ENCODE data around the gene ZSWIM4.
"Not testable (repeated sequence)": the region's sequence is repeated elsewhere in the genome, so short reads cannot be mapped to it uniquely, and the experiment has no call there.

ZSWIM4 gene

DNA sequence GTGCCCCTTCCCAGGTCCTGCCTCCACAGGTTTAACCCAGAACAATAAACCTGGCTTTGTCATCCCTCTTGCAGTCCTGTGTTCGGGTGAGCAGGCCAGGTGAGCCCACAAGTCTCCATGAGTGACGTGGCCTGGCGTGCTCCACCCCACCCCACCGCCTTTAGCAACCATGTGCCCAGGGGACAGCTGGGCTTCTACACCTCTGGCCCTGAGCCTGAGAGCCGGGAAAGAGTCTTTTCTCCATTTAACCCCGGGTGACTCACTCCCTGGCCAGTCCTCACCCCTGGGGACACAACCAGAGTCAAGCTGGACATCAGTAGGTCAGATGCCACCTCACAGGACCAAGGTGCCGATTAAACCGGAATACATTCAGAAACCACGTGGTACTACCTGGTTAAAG is 16.8 kb upstream of the ZSWIM4 start:
- no peak for DNase-seq (ENCODE audit: low spot score)

DNA sequence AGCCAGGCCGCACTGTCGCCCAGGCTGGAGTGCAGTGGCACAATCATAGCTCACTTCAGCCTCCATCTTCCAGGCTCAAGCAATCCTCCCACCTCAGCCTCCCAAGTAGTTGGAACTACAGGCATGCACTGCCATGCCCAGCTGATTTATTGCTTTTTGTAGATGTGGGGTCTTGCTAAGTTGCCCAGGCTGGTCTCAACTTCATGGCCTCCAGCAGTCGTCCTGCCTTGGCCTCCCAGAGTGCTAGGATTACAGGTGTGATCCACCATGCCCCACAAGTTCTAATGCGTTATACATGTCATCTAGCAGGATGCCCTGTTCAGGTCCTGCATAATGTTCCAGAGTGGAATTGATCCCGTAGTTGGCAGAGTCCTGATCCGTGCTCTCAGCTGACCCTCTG is 16.4 kb upstream of the ZSWIM4 start:
- DNase-seq (ENCODE audit: low spot score): no peak

DNA sequence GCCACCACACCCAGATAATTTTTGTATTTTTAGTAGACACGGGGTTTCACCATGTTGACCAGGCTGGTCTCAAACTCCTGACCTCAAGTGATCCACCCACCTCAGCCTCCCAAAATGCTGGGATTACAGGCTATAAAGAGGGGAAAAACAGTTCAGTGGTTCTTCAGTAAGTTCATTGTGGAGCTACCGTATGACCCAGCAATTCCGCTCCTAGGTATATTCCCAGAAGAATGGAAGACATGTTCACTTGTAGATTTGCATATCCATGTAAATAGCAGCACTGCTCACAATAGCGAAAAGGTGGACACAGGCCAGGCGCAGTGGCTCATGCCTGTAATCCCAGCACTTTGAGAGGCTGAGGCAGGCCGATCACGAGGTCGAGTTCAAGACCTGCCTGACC is 15.4 kb upstream of the ZSWIM4 start:
- DNase-seq (ENCODE audit: low spot score): not testable (repeated sequence)

DNA sequence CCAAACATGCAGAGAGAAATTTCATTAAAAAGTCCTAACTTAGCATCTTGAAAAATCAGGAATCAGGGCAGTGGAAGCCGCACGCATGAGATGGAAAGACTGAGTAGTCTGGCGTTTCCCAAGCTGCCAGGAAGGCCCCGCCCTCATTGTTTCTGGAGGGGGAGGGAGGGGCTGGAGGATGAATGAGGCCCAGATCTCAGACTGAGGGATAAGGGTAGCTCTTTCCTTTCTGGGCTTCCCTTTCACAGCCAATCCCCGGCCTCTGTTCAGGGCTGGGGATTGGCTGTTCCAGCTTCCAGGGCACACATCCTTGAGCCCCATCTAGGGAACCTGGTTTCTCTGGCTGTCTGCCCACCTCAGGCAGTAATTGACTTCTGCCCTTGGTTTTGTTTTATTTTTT is 13.7 kb upstream of the ZSWIM4 start:
- no peak for DNase-seq (ENCODE audit: low spot score)

DNA sequence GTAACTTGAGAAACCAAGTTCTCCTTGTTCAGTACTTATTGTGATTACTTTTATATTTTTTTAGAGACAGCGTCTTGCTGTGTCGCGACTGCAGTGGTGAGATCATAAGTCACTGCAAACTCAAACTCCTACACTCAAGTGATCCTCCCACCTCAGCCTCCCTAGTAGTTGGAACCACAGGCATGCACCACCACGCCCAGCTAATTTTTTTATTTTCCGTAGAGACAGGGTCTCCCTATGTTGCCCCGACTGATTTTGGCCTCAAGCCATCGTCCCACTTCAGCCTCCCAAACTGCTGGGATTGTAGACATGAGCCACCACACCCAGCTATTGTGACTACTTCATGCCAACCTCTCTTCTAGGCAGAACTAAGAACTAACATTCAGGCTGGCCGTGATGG is 12.7 kb upstream of the ZSWIM4 start:
- DNase-seq (ENCODE audit: low spot score): no peak

DNA sequence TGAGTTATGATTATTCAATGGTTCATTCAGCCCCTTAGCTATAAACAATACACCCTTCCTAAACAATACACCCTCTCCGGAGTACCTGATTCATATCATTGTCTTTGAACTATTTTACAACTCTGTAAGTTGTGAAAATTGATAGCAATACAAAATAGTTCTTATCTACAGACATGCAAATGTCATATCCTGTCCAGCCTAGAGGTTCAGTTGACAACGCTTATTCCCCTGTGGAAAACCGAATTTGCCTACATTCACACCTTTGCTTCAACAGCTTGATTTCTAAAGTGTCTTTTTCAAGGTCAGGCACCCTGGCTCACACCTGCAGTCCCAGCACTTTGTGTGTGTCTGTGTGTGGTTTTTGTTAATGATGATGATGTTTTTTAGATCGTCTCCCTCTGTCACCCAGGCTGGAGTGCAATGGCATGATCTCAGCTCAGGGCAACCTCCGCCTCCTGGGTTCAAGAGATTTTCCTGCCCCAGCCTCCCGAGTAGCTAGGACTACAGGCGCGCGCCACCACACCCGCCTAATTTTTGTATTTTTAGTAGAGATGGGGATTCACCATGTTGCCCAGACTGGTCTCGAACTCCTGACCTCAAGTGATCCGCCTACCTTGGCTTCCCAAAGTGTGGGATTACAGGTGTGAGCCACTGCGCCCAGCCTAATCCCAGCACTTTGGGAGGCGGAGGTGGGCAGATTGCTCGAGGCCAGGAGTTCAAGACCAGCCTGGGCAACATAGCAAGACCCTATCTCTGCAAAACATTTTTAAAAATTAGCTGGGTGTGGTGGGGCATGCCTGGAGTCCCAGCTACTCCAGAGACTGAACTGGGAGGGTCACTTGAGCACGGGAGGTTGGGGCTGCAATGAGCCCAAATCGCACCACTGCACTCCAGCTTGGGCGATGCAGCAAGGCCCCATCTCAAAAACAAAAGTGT is 11.4 kb upstream of the ZSWIM4 start:
- no peak for DNase-seq (ENCODE audit: low spot score)

DNA sequence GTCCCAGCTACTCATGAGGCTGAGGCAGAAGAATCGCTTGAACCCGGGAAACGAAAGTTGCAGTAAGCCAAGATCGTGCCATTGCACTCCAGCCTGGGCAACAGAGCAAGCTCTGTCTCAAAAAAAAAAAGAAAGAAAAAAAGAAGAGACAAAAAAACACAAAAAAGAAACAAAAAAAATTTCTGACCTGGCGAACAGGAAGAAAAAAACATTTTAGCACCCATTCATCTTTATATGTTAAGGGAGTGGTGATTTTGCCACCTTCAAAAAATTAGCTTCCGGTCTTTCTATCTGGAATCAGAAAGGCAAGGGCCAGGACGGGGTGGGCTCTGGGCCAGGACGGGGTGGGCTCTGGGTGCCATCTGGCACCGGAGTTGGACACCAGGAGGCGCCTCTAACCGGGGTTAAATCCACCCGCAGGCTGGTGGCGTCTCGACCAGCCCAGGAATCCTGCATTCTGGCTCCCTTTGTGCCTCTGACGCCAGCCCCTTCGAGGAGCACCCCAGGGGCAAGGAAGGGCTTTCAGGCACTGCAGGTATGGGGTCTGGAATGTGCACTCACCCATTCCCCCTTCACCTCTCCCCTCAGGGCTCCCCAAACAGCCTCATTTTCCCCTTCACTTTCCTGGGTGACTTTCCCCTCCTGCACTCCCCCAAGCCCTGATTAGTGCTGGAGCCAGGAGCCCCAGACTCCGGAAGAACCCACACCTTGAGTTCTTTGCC is 10.4 kb upstream of the ZSWIM4 start:
- DNase-seq (ENCODE audit: low spot score): peak; percentile 41

DNA sequence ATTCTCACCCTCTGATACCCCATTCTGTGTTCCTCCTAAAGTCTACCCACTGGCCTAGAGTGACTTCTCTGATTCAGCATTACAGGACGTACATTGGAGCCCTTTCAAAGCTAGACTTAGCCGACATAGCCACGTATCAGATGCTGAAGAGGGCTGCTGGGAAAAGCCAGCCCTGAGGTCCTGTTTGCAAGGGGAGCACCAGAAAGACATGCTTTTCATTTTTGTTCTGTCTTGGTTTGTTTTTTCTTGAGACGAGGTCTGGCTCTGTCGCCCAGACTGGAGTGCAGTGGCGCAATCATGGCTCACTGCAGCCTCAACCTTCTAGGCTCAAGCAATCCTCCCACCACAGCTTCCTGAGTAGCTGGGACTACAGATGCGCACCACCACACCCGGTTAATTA is 6.3 kb upstream of the ZSWIM4 start:
- DNase-seq (ENCODE audit: low spot score): no peak

DNA sequence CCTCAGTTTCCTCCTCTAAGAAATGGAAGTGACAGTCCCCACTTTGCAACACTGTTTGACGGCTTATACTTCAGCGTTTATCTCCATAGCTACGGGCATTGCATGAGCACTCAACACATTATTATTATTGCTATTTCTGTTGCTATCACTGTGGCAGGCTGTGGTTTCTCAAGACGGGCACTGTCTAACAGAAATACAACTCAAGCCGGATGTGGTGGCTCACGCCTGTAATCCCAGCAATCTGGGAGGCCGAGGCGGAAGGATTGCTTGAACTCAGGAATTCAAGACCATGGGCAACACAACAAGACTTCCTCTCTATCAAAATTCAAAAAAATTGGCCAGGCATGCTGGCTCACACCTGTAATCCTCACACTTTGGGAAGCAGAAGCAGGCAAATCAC is 4.9 kb upstream of the ZSWIM4 start:
- no peak for DNase-seq (ENCODE audit: low spot score)

DNA sequence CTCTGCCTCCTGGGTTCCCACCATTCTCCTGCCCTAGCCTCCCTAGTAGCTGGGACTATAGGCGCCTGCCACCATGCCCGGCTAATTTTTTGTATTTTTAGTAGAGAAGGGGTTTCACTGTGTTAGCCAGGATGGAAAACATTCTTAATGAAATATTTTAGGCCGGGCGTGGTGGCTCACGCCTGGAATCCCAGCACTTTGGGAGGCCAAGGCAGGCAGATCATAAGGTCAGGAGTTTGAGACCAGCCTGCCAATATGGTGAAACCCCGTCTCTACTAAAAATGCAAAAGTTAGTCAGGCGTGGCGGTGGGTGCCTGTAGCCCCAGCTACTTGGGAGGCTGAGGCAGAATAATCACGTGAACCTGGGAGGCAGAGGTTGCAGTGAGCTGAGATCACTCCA is 1.9 kb upstream of the ZSWIM4 start:
- DNase-seq (ENCODE audit: low spot score): not testable (repeated sequence)

DNA sequence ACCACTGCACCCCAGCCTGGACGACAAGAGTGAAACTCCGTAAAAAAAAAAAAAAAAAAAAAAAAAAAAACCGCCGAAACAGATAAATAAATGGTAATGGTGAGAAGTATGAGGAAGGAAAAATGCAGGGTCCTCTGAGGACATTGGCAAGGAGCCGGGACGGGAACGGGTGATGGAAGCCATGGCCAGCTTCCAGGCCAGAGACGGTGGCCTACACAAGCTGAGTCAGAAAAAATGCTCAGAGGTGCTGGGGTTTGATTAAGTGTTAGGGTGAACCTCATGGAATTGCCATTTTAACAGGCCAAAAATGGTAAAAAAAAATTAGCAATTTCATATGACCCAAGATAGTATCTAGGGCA is 866 bp upstream of the ZSWIM4 start:
- peak; percentile 77 for DNase-seq (ENCODE audit: low spot score)

DNA sequence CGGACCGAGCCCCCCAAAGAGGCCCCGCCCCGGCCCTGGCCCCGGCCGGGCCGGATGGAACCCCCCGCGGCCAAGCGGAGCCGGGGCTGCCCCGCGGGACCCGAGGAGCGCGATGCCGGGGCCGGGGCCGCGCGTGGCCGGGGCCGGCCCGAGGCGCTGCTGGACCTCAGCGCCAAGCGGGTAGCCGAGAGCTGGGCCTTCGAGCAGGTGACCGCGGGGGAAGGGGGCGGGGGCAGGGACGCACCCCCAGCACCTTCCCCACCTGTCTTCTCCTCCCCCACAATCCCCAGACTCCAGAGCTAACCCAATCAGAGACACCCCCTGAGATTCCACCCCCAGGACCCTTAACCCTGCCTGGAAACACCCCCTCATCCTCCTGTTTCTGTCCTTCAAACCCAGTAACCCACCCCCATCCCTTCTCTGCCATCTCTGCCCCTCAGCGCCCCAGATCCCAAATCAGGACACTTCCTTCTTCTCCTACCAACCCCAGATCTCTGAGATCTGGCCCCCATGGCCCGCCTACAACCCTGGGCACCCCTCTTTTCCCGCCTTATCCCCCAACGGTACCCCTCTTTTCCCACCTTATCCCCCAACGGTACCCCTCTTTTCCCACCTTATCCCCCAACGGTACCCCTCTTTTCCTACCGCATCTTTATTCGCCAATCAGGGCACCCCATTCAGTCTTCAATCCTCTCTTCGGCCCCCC is 505 bp downstream of the ZSWIM4 start:
- DNase-seq (ENCODE audit: low spot score): peak; percentile 22

DNA sequence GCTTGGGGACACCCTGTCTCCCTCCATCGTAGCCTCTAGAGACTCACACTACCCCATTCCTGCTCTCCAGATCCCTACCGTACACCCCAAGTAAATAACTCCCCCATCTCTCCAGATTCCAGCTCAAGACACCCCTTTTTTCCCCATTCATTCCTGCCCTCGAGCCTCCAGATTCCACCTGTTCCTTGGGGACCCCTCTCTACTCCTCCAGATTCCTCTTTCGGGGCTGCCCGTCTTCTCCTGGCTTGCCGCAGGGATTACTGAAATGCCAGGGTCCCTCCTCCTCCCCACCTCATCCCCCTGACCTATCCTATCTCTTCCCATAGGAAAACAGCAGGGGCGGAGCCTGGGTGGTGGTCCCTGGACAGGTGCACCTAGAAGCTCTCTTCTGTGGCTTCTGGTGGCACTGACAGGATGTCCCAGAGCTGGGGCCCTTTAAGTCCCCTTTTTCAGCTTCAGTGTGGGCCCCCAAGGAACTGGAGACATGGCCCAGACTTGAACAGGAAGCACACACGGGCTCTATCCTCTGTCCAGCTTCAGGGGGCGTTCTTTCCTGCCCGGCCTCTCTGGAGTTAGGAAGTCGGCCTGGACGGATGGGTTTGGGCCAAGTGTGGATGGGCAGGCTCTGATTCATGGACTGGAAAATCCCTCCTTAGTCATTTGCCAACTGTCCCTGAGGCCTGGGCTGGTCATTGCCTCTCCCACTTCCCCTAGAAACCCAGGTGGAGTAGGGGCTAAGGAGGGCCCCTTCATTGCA is 1.2 kb downstream of the ZSWIM4 start:
- peak; percentile 93 for DNase-seq (ENCODE audit: low spot score)

DNA sequence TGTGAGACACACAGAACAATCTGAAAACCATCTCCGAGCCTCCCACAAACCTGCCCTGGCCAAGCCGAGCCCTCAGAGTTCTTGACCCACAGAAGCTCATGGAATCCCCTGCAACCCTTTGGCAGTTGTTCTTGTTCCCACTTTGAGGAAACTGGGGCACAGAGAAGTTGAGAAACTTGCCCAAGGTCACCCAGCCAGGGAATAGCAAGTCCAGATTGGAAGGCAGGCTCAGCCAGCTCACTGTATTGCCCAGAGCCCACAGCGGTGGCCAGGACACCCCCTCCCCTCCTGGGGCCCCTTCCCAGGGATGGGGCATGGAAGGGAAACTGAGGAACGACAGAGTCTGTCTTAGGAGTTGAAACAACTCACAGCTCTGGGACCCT is 1.8 kb downstream of the ZSWIM4 start:
- DNase-seq (ENCODE audit: low spot score): no peak

DNA sequence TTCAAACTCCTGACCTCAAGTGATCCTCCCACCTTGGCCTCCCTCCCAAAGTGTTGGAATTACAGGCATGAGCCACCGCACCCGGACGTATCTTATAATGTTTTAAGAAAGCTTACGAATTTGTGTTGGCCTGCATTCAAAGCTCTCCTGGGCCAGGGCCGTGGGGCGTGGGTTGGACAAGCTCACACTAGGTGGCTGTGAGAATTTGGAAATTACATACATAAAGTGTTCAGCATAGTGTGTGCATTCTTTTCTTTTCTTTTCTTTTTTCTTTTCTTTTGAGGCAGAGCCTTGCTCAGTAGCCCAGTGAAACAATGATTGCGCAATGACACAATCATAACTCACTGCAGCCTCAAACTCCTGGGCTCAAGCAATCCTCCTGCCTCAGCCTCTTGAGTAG is 2.6 kb downstream of the ZSWIM4 start:
- DNase-seq (ENCODE audit: low spot score): no peak

DNA sequence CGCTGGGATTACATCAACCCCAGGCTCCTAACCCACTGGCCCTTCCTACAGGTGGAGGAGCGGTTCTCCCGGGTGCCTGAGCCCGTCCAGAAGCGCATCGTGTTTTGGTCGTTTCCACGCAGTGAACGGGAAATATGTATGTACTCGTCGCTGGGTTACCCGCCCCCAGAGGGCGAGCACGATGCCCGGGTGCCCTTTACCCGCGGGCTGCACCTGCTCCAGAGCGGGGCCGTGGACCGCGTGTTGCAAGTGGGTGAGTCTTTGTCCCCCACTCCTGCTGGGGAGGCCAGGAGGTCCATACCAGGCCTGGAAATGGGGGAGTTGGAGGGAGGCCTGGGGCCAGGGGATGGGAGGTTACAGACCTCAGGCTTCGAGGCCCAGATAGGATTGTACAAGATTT is 4.4 kb downstream of the ZSWIM4 start:
- no peak for DNase-seq (ENCODE audit: low spot score)

DNA sequence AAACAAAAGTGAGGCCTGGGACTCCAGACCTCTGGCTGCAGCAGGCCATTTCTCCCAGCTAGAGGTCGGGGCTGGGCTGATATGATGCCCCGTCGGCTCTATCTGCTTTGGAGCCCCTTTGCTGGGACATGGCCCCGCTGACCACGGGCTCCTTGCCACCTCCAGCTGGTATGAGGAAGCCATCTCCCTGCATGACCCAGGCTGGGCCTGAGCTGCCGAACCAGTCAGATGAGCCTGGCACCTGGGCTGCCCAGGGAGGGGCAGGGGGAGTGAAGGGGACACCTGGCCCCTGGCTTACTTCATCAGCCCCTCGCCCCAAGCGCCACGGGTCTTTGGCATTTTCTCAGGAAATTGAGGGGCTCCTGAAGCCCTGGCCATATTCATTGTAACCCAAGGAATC is 7.8 kb downstream of the ZSWIM4 start:
- no peak for DNase-seq (ENCODE audit: low spot score)

DNA sequence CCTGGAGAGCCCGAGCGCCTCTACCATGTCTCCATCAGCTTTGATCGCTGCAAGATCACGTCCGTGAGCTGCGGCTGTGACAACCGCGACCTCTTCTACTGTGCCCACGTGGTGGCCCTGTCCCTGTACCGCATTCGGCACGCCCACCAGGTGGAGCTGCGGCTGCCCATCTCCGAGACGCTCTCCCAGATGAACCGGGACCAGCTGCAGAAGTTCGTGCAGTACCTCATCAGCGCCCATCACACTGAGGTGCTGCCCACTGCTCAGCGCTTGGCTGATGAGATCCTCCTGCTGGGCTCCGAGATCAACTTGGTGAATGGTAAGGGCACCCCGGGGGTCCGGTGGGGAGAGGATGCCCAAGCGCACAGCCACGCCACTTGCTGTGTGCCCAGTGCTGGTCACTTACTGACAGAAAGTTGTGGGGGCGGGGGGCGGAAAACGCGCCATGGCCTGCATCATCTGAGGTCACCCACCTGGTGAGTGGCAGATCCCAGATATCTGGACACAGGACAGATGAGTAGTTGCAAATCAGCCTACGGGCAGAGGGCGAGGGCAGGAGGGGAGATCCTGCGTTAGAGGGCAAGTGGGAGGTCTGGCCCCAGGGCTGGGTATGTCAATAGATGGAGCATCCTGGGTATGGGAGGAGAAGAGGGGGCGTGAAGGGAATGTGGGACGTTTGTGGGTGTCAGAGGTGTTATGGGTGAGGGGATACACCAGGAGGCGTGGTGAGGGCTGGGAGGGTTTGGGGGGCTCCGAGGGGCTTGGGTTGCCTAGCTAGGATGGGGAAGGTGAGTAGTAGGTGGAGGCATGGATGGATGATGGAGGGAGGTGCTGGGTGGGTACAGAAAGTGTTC is 9.8 kb downstream of the ZSWIM4 start:
- DNase-seq (ENCODE audit: low spot score): no peak

DNA sequence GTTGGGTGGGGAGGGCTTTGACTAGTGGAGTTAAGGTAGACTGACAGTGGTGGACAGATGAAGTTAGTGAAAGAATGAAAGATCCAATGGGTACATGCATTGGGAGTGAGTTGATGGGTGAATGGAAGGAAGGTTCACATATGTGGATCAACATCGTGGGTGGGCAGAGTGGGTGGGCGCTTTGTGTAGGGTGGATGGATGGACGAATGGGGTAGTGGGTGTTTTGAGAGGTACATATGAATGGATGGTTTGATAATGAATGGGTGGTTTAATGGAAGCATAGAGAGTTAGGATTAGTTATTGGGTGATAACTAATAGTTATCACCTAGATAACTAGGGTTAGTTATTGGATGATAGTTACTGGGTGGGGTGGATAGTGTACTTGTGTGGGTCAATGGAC is 11.5 kb downstream of the ZSWIM4 start:
- no peak for DNase-seq (ENCODE audit: low spot score)

DNA sequence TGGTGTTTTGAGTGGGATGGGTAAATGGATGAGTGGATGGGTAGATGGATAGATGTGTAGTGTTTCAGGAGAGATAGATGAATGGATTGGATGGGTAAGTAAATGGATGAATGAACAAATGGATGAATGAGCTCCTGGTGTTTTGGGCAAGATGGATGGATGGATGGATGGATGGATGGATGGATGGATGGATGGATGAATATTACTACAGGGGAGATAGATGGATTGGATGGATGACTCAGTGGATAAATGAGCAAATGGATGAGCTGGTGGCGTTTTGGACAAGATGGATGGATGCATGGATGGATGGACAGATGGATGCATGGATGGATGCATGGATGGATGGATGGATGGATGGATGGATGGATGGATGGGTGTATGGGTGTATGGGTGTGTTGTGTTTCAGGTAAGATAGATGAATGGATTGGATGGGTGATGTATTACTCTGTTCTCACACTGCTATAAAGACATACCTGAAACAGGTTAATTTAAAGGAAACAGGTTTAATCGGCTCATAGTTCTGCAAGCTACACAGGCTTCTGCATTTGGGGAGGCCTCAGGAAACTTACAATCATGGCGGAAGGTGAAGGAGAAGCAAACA is 12.3 kb downstream of the ZSWIM4 start:
- DNase-seq (ENCODE audit: low spot score): no peak

DNA sequence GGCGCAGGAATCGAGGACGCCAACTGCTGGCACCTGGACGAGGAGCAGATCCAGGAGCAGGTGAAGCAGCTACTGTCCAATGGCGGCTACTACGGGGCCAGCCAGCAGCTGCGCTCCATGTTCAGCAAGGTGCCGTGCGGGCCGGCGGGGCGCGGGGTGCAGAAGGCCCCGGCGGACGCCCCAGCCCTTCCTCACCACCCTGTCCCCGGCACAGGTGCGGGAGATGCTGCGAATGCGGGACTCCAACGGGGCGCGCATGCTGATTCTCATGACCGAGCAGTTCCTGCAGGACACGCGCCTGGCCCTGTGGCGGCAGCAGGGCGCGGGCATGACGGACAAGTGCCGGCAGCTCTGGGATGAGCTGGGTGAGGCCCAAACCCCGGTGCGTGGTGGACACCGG is 13.6 kb downstream of the ZSWIM4 start:
- DNase-seq (ENCODE audit: low spot score): no peak

Measured in RKO (cell line).